SK-N-DZ (cell line): ENCODE results near the gene HMGXB3.
"Not testable (repeated sequence)": the region's sequence is repeated elsewhere in the genome, so short reads cannot be mapped to it uniquely, and the experiment has no call there.

Source experiments
- DNase-seq: peaks from one replicate; pipeline ENCODE4 v3.0.0-alpha.2; 2015; ENCODE audit warnings: low spot score

Gene HMGXB3

DNA sequence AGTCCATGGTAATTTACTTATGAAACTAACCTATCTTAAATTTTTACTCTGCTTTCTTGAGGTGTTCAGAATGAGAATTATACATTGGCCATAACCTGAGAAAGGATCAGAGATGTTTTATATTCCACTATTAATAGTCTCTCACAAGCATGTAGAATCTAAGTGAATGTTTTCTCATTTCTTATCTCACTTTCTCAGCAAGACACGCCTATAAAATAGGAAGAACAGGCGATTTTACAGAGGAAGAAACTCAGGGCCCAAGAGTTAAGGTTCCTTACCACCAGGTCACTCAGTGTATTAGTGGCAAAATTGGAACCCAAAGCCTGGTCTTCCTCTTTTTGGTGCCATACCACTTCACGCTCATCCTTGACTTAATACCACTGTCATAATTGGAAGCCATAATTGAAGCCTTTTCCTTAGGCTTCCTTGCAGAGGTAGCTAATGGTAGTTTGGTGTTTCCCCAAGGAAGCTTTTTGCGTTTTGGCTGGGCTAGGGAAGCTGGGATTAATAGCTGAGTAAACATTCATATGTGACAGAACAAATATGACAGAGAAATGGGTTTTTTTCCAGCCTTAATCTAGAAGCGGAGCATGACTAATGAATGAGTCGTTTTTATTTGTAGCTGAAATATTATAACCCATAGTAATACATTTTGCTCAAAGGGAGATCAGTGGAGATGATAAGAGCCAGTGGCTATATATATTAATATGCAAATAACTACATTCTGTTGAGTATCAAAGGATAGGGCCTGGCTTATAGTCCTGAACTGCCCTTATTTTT lies 16.9 kb downstream of the HMGXB3 start:
- DNase-seq = no peak

DNA sequence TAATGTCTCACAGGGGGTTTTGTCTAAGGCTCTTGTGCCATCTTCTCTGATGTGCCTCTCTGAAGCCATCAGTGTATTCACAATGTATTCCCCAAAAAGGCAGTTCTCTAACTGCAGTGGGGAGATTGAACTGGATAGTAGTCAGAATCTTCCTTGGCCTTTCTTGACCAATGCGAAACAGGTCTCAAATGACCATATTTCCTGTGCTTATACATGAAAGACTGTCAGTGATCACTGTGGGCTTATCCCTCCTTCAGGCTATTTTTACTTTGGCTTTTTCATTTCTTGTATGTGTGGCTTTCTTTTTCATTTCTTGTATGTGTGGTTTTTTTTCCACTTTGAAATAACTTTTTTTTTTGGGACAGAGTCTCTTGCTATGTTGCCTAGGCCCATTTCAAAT lies 19.7 kb downstream of the HMGXB3 start:
- no peak for DNase-seq

DNA sequence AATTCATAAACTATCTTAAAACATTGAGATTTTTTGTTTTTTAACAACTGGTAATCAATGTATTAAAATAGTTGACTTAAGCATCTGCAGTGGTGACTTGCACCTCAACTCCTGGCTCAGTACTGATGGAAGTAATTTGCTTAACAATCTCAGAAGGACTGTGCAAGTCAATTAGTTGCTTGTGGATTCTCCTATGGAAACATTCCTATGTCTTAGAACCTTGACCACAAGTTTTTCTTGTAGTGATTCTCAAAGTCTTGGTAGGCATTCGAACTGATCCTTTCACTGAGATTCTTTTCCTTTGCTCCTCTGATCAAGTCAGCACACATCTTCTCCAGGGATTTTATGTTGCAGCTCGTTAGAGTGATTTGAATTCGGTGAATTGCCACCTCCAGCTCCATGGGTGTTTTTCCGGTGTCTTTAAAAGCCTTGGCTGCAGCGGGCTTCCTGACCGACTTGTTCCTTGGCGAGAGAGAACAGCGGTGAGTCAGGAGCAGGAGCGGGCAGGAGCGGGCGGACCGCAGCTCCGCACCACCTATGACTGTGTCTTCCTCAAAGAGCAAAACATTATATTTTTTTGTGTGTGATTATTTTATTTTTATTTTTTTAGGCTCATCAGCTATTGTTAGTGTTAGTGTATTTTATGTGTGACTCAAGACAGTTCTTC lies 21.1 kb downstream of the HMGXB3 start:
- no peak for DNase-seq

DNA sequence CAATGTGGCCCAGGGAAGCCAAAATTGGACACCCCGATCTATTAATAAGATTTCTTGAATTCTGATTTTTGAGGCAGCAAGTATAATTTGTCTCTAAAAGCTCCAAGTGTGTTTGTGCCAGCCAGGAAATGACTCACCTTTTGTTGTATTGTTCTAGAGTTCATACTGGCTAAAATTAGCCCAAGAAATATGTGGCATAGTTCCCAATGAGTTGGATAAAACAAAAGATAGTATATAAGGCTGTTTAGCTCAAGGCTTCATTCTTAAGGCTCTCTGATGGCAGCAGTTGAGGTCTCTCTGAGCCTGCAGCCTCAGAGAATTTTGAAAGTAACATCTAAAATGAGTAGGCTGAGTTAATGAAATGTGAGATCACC lies 21.6 kb downstream of the HMGXB3 start:
- DNase-seq = no peak

DNA sequence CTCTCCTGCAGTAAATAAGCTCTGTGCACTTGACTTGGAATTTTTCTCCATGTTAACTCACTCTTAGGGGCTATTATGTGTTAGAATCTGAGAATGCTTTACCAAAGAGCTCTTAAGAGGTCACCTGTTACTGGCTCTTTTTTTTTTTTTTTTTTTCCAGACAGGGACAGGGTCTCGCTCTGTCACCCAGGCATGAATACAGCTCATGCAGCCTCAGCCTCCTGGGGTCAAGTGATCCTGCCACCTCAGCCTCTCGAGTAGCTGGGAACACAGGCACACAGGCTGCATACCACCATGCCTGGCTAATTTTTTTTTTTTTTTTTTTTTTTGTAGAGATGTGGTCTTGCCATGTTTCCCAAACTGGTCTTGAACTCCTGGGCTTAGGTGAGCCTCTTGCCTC lies 22.1 kb downstream of the HMGXB3 start:
- no peak for DNase-seq

DNA sequence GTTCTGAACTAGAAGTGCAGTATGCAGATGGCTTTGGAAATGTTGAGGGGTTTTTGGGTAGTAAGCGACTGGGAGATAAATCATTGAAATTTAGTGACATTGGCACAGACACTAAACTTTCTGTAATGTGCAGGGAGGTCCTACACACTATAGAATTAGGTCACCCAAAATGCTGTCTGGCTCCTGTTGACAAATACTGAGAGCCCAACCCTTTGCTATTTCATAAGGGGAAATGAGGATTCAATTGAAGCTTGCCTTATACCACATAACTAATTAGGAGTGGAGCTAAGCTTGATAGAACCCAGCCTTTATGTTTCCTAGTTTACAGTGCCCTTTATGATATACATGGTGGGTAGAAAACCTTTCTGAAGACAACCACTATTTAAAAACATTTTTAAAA lies 22.6 kb downstream of the HMGXB3 start:
- no peak for DNase-seq

DNA sequence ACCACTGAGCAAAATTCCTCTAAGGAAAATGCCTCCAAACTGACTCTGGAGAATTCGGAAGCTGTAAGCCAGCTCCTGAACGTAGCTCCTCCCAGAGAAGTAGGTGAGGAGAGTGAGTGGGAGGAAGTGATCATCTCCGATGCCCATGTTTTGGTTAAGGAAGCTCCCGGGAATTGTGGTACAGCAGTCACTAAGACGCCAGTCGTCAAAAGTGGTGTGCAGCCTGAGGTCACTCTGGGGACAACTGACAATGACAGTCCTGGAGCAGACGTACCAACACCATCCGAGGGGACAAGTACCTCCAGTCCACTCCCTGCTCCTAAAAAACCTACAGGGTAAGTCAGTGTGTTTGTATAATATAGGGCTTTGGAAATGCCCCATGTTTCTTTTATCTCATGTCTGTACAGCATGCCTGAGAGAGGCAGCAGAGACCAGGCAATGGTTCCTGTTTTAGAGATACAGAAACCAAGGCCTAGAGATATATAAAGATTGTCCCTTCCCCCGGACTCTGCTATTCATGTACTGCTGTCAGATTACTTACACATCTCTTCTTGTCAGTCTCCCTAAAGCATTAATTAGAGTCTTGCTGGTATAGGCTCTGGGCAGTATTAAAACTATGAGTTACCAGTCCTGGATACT lies 23.9 kb downstream of the HMGXB3 start:
- DNase-seq = no peak

DNA sequence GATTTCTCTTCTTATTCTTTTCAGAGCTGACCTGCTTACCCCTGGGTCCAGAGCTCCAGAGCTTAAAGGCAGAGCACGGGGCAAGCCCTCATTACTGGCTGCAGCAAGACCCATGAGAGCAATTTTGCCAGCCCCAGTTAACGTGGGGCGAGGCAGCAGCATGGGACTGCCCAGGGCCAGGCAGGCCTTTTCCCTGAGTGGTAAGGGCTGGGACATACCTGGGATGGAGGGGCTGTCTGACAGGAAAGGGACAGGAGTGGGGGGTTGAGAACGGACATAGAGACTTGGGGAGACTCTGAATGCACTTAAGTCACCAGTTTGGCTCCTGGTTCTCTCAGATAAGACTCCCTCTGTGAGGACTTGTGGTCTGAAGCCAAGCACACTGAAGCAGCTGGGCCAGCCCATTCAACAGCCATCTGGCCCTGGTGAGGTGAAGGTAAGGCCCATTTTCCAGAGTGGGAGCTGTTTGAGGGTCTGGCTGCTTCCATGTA lies 26.2 kb downstream of the HMGXB3 start:
- DNase-seq = no peak

DNA sequence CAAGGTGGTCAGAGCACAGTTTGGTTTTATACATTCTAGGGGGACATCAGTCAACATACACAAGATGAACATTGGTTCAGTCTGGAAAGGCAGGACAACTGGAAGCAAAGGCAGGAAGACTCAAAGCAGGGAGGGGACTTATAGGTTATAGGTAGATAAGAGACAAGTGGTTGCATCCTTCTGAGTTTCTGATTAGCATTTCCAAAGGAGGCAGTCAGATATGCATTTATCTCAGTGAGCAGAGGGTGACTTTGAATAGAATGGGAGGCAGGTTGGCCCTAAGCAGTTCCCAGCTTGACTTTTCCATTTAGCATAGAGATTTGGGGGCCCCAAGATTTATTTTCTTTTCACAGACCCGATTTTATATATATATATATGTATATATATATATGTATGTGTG lies 27.5 kb downstream of the HMGXB3 start:
- not testable (repeated sequence) for DNase-seq

DNA sequence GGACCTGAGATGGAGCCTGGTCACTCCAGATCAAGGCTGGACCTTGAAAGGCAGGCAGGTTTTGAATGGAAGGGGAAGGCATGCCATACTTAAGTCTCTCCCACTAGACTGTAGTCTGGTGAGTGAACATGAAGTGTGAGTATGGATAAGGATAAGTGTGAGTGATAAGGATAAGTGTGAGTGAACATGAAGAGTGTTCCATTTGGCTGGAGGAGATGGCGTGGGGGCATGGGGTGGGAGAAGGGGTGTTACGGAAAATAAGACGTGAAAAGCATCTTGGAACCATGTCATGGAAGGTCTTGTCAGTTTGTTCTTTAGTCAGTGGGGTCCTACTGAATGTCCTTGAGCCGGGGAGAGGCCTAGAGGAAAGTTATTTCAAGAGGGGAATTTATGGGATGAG lies 32.8 kb downstream of the HMGXB3 start:
- DNase-seq = no peak

DNA sequence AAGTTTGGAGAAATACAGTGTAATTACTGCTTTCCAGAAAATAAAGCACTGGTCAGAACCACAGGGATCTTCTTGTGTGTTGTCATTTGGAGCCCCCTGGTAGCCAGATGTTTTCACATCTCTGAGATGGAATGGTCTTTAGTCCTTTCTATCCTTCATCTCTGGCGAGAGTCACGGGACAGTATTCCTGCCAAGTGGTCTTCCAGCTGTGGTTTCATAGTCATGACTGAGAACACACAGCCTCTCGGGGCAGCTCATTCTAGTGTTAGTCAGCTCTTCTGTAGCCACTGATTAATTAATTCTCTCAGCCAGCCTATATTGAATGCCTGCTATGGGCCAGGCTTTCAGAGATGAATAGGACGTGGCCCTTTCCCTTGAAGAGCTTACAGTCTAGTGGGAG lies 34.1 kb downstream of the HMGXB3 start:
- DNase-seq = no peak

DNA sequence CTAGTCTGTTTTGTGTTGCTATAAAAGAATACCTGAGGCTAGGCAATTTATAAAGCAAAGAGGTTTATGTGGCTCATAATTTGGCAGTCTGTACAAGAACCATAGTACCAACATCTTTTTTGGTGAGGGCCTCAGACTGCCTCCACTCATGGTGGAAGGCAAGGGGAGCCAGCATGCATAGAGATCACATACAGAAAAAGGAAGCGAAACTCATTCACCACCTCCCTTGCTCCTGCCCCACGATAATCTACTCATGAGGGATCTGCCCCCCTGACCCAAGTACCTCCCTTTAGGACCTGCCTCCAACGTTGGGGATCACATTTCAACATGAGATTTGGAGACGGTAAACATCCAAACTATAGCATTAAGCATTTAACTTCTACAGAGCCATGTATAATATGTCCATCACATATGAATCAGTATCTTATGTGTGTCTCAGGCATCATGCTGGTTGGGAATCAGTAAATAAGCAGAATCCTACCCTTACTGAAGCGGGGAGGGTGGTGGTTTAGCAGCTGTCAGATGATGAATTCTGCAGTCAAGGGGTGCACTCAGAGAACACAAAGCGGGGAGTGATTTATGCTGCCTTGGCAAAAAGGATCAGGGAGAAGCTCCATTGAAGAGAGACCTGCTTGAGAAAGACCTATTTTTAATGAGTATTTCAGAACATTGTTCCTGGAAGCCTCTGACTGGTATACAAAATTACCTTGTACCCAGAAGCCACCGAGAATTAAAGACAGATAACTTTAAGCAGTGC lies 34.8 kb downstream of the HMGXB3 start:
- no peak for DNase-seq

DNA sequence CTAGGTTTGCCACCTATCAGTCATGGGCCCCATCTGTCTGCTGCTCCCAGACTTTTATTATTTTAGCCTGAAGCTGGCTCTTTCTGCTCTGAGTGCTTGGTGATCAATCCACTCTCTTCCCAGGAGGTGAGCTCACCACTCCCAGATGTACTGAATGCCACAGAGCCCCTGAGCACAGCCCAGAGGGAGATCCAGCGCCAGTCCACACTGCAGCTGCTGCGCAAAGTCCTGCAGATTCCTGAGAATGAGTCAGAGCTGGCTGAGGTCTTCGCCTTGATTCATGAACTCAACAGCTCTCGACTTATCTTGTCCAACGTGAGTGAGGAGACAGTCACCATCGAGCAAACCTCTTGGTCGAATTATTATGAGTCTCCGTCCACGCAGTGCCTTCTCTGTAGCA lies 36.0 kb downstream of the HMGXB3 start:
- no peak for DNase-seq

DNA sequence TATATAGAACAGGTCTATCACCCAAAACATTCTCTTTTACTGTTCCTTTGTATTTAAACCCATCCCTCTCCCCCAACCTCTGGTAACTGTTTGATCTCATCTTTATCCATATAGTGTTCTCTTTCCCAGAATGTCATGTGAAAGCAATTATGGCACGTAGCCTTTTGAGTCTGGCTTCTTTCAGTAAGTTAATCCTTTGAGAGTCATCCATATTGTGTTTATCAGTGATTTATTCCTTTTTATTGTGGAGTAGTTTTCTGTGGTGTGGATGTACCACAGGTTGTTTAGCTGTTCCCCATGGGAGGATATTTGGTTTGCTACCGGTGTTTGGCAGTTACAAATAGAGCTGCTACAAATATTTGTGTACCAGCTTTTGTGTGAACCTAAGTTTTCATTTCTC lies 38.0 kb downstream of the HMGXB3 start:
- DNase-seq = no peak

DNA sequence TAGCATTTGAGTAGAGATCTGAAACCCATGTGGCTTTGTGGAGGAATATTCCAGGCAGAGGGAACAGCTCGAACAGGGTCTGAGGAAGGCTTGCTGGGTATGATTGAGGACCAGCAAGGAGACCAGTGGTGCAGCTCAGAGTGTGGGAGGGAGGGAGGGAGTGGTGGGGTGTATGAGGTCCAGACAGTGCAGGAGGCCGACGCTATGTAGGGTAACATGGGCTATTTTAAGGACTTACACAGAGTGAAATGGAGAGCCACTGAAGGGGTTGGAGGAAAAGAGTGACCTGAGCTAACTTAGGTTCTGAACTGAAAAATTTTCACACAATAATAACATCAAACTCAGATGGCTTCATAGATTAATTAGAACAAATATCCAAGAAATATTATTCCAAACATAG lies 41.9 kb downstream of the HMGXB3 start:
- no peak for DNase-seq

DNA sequence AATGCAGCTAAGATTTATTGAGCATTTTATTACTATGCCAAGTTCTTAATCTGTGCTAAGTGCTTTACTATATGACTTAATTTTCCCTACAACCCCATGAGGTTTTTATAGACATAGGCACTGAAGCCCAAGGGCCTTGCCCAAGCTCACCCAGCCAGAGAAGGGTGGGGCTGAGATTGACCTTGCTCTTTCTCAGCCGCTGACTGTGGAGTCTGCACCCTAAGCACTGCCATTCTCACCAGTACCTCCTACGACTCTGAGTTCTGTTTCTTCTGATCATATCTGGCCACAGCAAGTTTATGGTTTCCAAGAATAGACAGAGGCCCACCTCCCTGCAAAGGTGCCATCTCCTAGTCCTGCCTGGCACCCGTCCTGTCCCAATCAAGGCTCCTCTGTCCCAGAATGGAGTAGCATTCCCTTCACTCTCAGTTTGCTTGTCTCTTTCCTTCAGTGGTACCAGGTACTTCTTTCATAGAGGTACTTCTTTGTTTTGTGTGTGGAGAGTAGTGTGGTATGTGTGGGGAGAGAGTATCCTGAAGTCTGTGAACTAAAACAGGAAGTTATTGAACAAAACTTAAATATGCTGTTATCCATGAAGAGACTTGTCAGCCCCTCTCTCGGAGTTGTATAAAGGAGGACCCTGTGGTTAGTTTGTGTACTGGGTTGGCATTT lies 43.3 kb downstream of the HMGXB3 start:
- no peak for DNase-seq

DNA sequence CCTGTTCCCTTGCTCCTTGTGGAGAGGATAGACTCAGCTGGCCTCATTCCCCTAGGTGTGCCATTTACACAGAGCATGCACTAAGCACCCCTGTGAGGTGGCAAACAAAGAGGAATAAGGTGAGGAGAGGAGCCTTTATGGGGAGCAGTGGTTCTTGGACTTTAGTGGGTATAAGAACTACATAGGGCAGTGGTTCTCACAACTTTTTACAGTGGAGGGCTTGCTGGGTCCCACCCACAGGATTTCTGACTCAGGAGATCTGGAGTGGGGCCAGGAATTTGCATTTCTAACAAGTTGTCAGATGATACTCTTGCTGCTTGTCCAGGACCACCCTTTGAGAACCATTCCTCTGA lies 43.8 kb downstream of the HMGXB3 start:
- DNase-seq = no peak

DNA sequence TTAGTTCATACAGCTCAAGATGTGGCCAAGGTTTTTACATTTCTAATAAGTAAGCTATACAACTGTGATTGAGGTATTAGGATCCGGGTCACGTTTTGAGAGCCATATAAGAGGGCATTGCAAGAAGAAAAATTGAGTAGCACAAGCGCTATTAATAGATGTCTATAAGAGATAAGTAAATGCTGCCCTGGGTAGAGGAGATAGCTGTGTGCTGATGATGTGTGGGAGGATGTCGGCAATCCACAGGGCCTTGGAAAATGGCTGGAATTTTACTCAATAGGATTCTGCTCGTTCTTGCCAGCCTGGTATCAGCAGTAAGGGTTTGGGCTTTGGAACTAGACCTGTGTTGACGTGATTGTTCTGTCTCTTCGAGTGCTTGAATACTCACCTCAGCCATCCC lies 44.2 kb downstream of the HMGXB3 start:
- no peak for DNase-seq

DNA sequence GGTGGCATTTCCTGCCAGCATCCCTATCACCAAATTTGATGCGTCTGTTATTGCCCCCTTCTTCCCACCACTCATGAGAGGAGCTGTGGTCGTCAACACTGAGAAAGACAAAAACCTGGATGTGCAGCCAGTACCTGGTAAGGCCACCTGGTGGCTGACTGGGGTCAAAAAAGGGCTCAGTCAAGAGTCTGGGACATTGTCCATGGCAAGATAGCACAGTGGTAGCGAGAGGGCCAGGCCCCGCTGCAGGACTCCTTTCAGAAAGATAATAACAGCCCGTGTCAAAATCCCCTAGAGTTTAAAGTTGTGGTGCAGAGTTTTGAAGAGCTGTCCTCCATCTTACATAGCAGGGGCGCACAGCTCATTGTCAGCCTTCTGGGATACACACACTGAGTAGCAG lies 45.0 kb downstream of the HMGXB3 start:
- no peak for DNase-seq

DNA sequence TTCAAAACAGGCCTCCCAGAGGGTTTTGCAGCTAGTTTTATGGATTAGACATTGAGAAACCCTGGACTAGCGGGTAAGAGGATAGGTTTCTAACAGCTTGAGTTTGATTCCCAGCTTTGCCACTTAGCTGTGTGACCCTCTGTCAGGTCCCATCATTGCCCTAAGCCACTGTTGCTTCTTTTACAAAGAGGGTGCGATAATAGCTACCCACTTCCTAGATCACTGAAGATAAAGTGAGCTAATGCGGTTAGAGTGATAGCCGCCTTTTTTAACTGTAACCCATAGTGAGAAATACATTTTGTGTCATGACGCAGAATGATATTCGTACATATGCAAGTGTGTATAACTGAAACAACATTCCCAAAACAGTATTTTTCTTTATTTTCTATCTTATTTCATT lies 45.5 kb downstream of the HMGXB3 start:
- DNase-seq = no peak

DNA sequence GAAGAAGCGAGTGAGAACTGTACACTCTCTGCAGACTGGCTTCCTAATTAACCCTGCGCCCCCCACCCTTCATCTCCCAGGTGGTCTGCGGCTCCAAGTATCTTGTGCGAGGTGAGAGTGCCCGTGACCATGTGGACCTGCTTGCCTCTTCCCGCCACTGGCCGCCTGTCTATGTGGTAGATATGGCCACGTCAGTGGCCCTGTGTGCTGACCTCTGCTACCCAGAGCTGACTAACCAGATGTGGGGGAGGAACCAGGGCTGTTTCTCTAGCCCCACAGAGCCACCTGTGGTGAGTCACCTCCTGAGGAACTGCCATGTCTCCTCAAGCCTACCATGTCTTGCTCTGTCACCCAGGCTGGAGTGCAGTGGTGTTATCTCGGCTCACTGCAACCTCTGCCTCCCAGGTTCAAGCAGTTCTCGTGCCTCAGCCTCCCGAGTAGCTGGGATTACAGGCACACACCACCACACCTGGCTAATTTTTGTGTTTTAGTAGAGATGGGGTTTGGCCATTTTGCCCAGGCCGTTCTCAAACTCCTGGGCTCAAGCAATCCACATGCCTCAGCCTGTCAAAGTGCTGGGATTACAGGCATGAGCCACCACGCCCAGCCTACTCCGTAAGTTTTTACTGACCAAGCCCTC lies 49.8 kb downstream of the HMGXB3 start:
- not testable (repeated sequence) for DNase-seq
